Measurements from ENCODE around the gene RELN. TPM values are rescaled to one million over a fixed set of nuclear protein-coding genes. Genes with fewer than 3 reads are reported as not detected.

Gene RELN
- total and polyA plus RNA-seq, 2 of the 13 experiments (the other 11 are each of a cell fraction or from before 2014, with no cell fraction given): 315 to 332 TPM

GRCh38 chr7:103680161-103681144 is 309.0 kb downstream of the RELN start (continued):
- no peak for TF ChIP-seq ZBTB4 (CRISPR knock-in tag; IDR thresholded peaks at IDR 0.05; ENCODE audit: borderline replicate concordance)
- TF ChIP-seq DNMT3B (CRISPR knock-in tag; conservative IDR thresholded peaks at IDR 0.05): no peak
- peak; percentile 54; the same call in 1 of the 2 replicates for TF ChIP-seq NR2F6 (IDR thresholded peaks at IDR 0.05)
- TF ChIP-seq NR2F6 (CRISPR knock-in tag; IDR thresholded peaks at IDR 0.05): peak; percentile 58
- TF ChIP-seq YEATS2 (CRISPR knock-in tag; IDR thresholded peaks at IDR 0.05; ENCODE audit: borderline replicate concordance): 0 out of 2 replicates have a peak, but pooled peaks have one; percentile 16
- peak; percentile 25; the same call in 1 of the 2 replicates for TF ChIP-seq SALL1 (CRISPR knock-in tag; IDR thresholded peaks at IDR 0.05)
- TF ChIP-seq ZNF124 (CRISPR knock-in tag; IDR thresholded peaks at IDR 0.05): no peak
